GM23338 (cell line): Measurements from ENCODE around the gene ABCA5. TPM values are rescaled to one million over a fixed set of nuclear protein-coding genes. Genes with fewer than 3 reads are reported as not detected.

Experiments used
- ATAC-seq: fragments of 200-7000 bp; cut with Tn5 transposase; 3 replicates; pipeline ENCODE4 v1.9.1; 2020
- DNase-seq: peaks from one replicate; pipeline ENCODE4 v3.0.0-alpha.2; 2015; ENCODE audit warnings: low spot score
- H2AFZ ChIP-seq: fragments of 200-600 bp; sonication (generic); 2 replicates; pipeline ENCODE4 v1.8.0; 2016; ENCODE audit warnings: antibody characterized with exemption, mild to moderate bottlenecking, moderate library complexity
- H3F3A ChIP-seq: fragments of 200-600 bp; sonication (generic); replicated peaks from 2 replicates; pipeline ENCODE4 v1.8.0; 2017; ENCODE audit warnings: antibody characterized with exemption, mixed run types, low read depth
- H3K27ac ChIP-seq: fragments of 200-600 bp; sonication (generic); 2 replicates; pipeline ENCODE4 v1.6.1; 2016; ENCODE audit warnings: low read depth
- H3K27me3 ChIP-seq: fragments of 200-600 bp; sonication (generic); 2 replicates; pipeline ENCODE4 v1.8.0; 2016; ENCODE audit warnings: mild to moderate bottlenecking, mixed run types, moderate library complexity; ENCODE audit not compliant: insufficient read depth
- H3K36me3 ChIP-seq: fragments of 200-600 bp; sonication (generic); 2 replicates; pipeline ENCODE4 v1.8.0; 2016; ENCODE audit warnings: mild to moderate bottlenecking; ENCODE audit not compliant: insufficient read depth
- H3K4me1 ChIP-seq: fragments of 200-600 bp; sonication (generic); 2 replicates; pipeline ENCODE4 v1.8.0; 2016; ENCODE audit warnings: mild to moderate bottlenecking, moderate library complexity; ENCODE audit not compliant: insufficient read depth
- H3K4me2 ChIP-seq: fragments of 200-600 bp; sonication (generic); 2 replicates; pipeline ENCODE4 v1.7.1; 2017; ENCODE audit warnings: mixed run types
- H3K4me3 ChIP-seq: fragments of 200-600 bp; sonication (generic); 2 replicates; pipeline ENCODE4 v1.6.1; 2016; ENCODE audit warnings: mixed run types
- H3K79me2 ChIP-seq: fragments of 200-600 bp; sonication (generic); replicated peaks from 2 replicates; pipeline ENCODE4 v1.8.0; 2017; ENCODE audit warnings: mild to moderate bottlenecking; ENCODE audit not compliant: insufficient read depth
- H3K9me2 ChIP-seq: fragments of 200-600 bp; sonication (generic); 2 replicates; pipeline ENCODE4 v1.8.0; 2017; ENCODE audit not compliant: insufficient read depth
- H4K20me1 ChIP-seq: fragments of 200-600 bp; sonication (generic); replicated peaks from 2 replicates; pipeline ENCODE4 v1.8.0; 2017; ENCODE audit warnings: mild to moderate bottlenecking; ENCODE audit not compliant: insufficient read depth
- H3K27ac Mint-ChIP-seq: 2 replicates; pipeline ENCODE4 v1.8.0; 2020; ENCODE audit warnings: inconsistent platforms, mild to moderate bottlenecking, moderate library complexity, mixed read lengths
- H3K27me3 Mint-ChIP-seq: 3 replicates; pipeline ENCODE4 v1.8.0; 2022; ENCODE audit warnings: low read depth, mild to moderate bottlenecking, moderate library complexity, mixed read lengths, inconsistent platforms; ENCODE audit not compliant: insufficient read depth, poor library complexity
- H3K36me3 Mint-ChIP-seq: 3 replicates; pipeline ENCODE4 v1.8.0; 2021; ENCODE audit warnings: low read depth, mild to moderate bottlenecking, inconsistent platforms, moderate library complexity, mixed read lengths
- H3K4me1 Mint-ChIP-seq: 3 replicates; pipeline ENCODE4 v1.8.0; 2020; ENCODE audit warnings: mild to moderate bottlenecking, inconsistent platforms, mixed read lengths
- H3K4me3 Mint-ChIP-seq: 3 replicates; pipeline ENCODE4 v1.8.0; 2021; ENCODE audit warnings: moderate library complexity, mild to moderate bottlenecking, inconsistent platforms, mixed read lengths
- H3K9me3 Mint-ChIP-seq: 3 replicates; pipeline ENCODE4 v1.8.0; 2020; ENCODE audit warnings: moderate library complexity, mild to moderate bottlenecking, inconsistent platforms, mixed read lengths
- CREB1 ChIP-seq: fragments of 250-450 bp; sonication (Bioruptor Pico); IDR thresholded peaks from 2 replicates; pipeline ENCODE4 v1.5.0; 2020; ENCODE audit warnings: low read depth, mild to moderate bottlenecking, moderate library complexity
- EZH2 ChIP-seq: fragments of 200-600 bp; sonication (generic); IDR thresholded peaks from one replicate; pipeline ENCODE4 v1.8.0; 2017; ENCODE audit warnings: antibody characterized with exemption, mild to moderate bottlenecking, low read depth; ENCODE audit not compliant: unreplicated experiment
- JUNB ChIP-seq: IDR thresholded peaks from one replicate; pipeline ENCODE4 v1.6.1; 2016; ENCODE audit warnings: antibody characterized with exemption; ENCODE audit not compliant: unreplicated experiment
- STAT1 ChIP-seq: IDR thresholded peaks from one replicate; pipeline ENCODE4 v1.6.1; 2016; ENCODE audit warnings: antibody characterized with exemption; ENCODE audit not compliant: unreplicated experiment
- ZNF114 ChIP-seq: fragments of 250-450 bp; sonication (Bioruptor Pico); IDR thresholded peaks from 2 replicates; pipeline ENCODE4 v1.5.0; 2020; ENCODE audit warnings: mild to moderate bottlenecking, moderate library complexity
- polyA plus RNA-seq: library from polyadenylated mRNA; unstranded; fragments of >200 nt; fragmentation: Nextera tagmentation; extraction: Ambion mirVana; gene quantifications from 2 replicates; pipeline ENCODE4 v1.2.1, GENCODE V29; 2016
- total RNA-seq: library from RNA; depleted of rRNA; stranded (reverse); fragments of >200 nt; shearing (Covaris generic); gene quantifications from 2 replicates; pipeline ENCODE4 v1.2.3, GENCODE V29; 2014
- TF ChIP-seq, protein P1 (sequence below): IDR thresholded peaks from one replicate; pipeline ENCODE4 v1.6.1; 2018; ENCODE audit warnings: antibody characterized with exemption; ENCODE audit not compliant: unreplicated experiment
- TF ChIP-seq, protein P2 (sequence below): fragments of 250-450 bp; sonication (Bioruptor Pico); IDR thresholded peaks from 2 replicates; pipeline ENCODE4 v1.5.0; 2020; ENCODE audit warnings: mild to moderate bottlenecking, moderate library complexity

The ABCA5 gene
- total and polyA plus RNA-seq, 2 experiments from 2014 or later, result 3.1 to 3.4 TPM

DNA sequence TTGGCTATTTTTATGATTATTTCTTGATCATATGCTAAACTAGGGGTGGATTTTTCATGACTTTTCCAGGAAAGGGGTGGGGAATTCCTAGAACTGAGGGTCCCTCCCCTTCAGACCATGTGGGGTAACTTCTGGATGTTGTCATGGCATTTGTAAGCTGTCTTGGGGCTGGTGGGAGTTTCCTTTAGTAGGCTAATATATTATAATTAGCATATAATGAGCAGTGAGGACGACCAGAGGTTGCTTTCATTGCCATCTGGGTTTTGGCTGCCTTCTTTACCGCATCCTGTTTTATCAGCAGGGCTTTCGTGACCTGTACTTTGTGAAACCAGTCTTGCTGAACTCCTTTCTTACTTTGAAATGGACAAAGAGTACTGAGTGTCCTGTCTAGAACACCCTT lies 40.4 kb upstream of the ABCA5 start:
- H3K4me2 ChIP-seq, result no peak overlapping the region
- DNase-seq, result no peak
- H2AFZ ChIP-seq, result no peak overlapping the region
- no peak overlapping the region for H3K27ac ChIP-seq
- no peaks in the 10 kb centered on the region for H4K20me1 ChIP-seq
- no peak overlapping the region for H3K4me3 Mint-ChIP-seq
- no peak for ATAC-seq
- H3K27me3 Mint-ChIP-seq, result peaks cover 2% of the 10 kb centered on the region
- H3K79me2 ChIP-seq, result no peaks in the 10 kb centered on the region
- no peak overlapping the region for H3K27ac Mint-ChIP-seq
- no peaks in the 10 kb centered on the region for H3K36me3 Mint-ChIP-seq
- peaks cover 11% of the 10 kb centered on the region for H3K4me1 ChIP-seq
- no peaks in the 10 kb centered on the region for H3F3A ChIP-seq
- H3K27me3 ChIP-seq, result no peaks in the 10 kb centered on the region
- TF ChIP-seq, protein P1, sequence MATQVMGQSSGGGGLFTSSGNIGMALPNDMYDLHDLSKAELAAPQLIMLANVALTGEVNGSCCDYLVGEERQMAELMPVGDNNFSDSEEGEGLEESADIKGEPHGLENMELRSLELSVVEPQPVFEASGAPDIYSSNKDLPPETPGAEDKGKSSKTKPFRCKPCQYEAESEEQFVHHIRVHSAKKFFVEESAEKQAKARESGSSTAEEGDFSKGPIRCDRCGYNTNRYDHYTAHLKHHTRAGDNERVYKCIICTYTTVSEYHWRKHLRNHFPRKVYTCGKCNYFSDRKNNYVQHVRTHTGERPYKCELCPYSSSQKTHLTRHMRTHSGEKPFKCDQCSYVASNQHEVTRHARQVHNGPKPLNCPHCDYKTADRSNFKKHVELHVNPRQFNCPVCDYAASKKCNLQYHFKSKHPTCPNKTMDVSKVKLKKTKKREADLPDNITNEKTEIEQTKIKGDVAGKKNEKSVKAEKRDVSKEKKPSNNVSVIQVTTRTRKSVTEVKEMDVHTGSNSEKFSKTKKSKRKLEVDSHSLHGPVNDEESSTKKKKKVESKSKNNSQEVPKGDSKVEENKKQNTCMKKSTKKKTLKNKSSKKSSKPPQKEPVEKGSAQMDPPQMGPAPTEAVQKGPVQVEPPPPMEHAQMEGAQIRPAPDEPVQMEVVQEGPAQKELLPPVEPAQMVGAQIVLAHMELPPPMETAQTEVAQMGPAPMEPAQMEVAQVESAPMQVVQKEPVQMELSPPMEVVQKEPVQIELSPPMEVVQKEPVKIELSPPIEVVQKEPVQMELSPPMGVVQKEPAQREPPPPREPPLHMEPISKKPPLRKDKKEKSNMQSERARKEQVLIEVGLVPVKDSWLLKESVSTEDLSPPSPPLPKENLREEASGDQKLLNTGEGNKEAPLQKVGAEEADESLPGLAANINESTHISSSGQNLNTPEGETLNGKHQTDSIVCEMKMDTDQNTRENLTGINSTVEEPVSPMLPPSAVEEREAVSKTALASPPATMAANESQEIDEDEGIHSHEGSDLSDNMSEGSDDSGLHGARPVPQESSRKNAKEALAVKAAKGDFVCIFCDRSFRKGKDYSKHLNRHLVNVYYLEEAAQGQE, result no peak
- TF ChIP-seq EZH2 (no peak), JUNB (no peak), STAT1 (no peak), CREB1 (CRISPR knock-in tag) (no peak), ZNF114 (CRISPR knock-in tag) (no peak)
- TF ChIP-seq, protein P2, sequence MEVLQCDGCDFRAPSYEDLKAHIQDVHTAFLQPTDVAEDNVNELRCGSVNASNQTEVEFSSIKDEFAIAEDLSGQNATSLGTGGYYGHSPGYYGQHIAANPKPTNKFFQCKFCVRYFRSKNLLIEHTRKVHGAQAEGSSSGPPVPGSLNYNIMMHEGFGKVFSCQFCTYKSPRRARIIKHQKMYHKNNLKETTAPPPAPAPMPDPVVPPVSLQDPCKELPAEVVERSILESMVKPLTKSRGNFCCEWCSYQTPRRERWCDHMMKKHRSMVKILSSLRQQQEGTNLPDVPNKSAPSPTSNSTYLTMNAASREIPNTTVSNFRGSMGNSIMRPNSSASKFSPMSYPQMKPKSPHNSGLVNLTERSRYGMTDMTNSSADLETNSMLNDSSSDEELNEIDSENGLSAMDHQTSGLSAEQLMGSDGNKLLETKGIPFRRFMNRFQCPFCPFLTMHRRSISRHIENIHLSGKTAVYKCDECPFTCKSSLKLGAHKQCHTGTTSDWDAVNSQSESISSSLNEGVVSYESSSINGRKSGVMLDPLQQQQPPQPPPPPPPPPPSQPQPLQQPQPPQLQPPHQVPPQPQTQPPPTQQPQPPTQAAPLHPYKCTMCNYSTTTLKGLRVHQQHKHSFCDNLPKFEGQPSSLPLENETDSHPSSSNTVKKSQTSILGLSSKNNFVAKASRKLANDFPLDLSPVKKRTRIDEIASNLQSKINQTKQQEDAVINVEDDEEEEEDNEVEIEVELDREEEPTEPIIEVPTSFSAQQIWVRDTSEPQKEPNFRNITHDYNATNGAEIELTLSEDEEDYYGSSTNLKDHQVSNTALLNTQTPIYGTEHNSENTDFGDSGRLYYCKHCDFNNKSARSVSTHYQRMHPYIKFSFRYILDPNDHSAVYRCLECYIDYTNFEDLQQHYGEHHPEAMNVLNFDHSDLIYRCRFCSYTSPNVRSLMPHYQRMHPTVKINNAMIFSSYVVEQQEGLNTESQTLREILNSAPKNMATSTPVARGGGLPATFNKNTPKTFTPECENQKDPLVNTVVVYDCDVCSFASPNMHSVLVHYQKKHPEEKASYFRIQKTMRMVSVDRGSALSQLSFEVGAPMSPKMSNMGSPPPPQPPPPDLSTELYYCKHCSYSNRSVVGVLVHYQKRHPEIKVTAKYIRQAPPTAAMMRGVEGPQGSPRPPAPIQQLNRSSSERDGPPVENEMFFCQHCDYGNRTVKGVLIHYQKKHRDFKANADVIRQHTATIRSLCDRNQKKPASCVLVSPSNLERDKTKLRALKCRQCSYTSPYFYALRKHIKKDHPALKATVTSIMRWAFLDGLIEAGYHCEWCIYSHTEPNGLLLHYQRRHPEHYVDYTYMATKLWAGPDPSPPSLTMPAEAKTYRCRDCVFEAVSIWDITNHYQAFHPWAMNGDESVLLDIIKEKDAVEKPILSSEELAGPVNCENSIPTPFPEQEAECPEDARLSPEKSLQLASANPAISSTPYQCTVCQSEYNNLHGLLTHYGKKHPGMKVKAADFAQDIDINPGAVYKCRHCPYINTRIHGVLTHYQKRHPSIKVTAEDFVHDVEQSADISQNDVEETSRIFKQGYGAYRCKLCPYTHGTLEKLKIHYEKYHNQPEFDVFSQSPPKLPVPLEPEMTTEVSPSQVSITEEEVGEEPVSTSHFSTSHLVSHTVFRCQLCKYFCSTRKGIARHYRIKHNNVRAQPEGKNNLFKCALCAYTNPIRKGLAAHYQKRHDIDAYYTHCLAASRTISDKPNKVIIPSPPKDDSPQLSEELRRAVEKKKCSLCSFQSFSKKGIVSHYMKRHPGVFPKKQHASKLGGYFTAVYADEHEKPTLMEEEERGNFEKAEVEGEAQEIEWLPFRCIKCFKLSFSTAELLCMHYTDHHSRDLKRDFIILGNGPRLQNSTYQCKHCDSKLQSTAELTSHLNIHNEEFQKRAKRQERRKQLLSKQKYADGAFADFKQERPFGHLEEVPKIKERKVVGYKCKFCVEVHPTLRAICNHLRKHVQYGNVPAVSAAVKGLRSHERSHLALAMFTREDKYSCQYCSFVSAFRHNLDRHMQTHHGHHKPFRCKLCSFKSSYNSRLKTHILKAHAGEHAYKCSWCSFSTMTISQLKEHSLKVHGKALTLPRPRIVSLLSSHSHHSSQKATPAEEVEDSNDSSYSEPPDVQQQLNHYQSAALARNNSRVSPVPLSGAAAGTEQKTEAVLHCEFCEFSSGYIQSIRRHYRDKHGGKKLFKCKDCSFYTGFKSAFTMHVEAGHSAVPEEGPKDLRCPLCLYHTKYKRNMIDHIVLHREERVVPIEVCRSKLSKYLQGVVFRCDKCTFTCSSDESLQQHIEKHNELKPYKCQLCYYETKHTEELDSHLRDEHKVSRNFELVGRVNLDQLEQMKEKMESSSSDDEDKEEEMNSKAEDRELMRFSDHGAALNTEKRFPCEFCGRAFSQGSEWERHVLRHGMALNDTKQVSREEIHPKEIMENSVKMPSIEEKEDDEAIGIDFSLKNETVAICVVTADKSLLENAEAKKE (CRISPR knock-in tag), result no peak
- no peaks in the 10 kb centered on the region for H3K9me3 Mint-ChIP-seq
- H3K4me3 ChIP-seq, result no peak overlapping the region
- no peaks in the 10 kb centered on the region for H3K9me2 ChIP-seq
- H3K36me3 ChIP-seq, result no peaks in the 10 kb centered on the region
- H3K4me1 Mint-ChIP-seq, result peaks cover 9% of the 10 kb centered on the region; the same call in 2 of the 3 replicates
